Common myeloid progenitor, CD34-positive (primary cell): ENCODE data around the gene GPRIN3.

Source experiments
- CTCF ChIA-PET: fragments of 350-600 bp; sonication (Branson Sonifier 250); formaldehyde crosslinking; loops from one replicate; lab custom pipeline; 2021; ENCODE audit warnings: antibody characterized with exemption; lab: Charles Lee
- POLR2A ChIA-PET: fragments of 350-600 bp; sonication (Branson Sonifier 250); formaldehyde crosslinking; loops from one replicate; lab custom pipeline; 2021; ENCODE audit warnings: antibody characterized with exemption; lab: Charles Lee
- DNase-seq, 3 donors: peaks; one replicate each; pipeline versions ENCODE4 v3.0.0 to v3.0.0-alpha.2; 2013
- H3K27ac ChIP-seq, 2 experiments: 1 replicate in 1 of 2; 2 replicates in 1 of 2; pipeline ENCODE4 v1.7.0; 2013; ENCODE audit warnings: inconsistent platforms in 2 of 2, low read length in 2 of 2, mild to moderate bottlenecking in 2 of 2, low read depth in 1 of 2, moderate library complexity in 1 of 2; ENCODE audit not compliant: severe bottlenecking in 2 of 2, insufficient read depth in 1 of 2, poor library complexity in 1 of 2
- H3K27me3 ChIP-seq, 5 experiments: replicated peaks in 2 of 5; 1 replicate in 3 of 5; 2 replicates in 2 of 5; pipeline versions ENCODE4 v1.6.1 to v1.7.0; 2013; ENCODE audit warnings: low read length in 4 of 5, mild to moderate bottlenecking in 2 of 5, moderate library complexity in 2 of 5, inconsistent platforms in 1 of 5; ENCODE audit not compliant: insufficient read depth in 5 of 5, control insufficient read depth in 4 of 5
- H3K36me3 ChIP-seq, 4 experiments: 1 replicate in 2 of 4; 2 replicates in 2 of 4; pipeline versions ENCODE4 v1.6.1 to v1.7.0; 2013; ENCODE audit warnings: low read length in 3 of 4, control low read depth in 1 of 4, mild to moderate bottlenecking in 1 of 4; ENCODE audit not compliant: control insufficient read depth in 4 of 4, insufficient read depth in 4 of 4
- H3K4me1 ChIP-seq, 4 experiments: 1 replicate in 3 of 4; 2 replicates in 1 of 4; pipeline versions ENCODE4 v1.6.1 to v1.7.1; 2013; ENCODE audit warnings: low read length in 3 of 4, mild to moderate bottlenecking in 3 of 4, control low read depth in 1 of 4, inconsistent platforms in 1 of 4, moderate library complexity in 1 of 4; ENCODE audit not compliant: control insufficient read depth in 4 of 4, insufficient read depth in 4 of 4; ENCODE audit errors: control extremely low read depth in 1 of 4
- H3K4me3 ChIP-seq, 7 experiments: 1 replicate in 4 of 7; 2 replicates in 3 of 7; pipeline versions ENCODE4 v1.5.1 to v1.7.0; 2013; ENCODE audit warnings: mild to moderate bottlenecking in 7 of 7, low read length in 6 of 7, moderate library complexity in 6 of 7, inconsistent platforms in 2 of 7, low read depth in 2 of 7, control low read depth in 1 of 7; ENCODE audit not compliant: insufficient read depth in 4 of 7, control insufficient read depth in 1 of 7; ENCODE audit errors: extremely low read depth in 1 of 7
- H3K9me3 ChIP-seq, 5 experiments: 1 replicate in 4 of 5; 2 replicates in 1 of 5; pipeline versions ENCODE4 v1.6.1 to v1.7.1; 2013; ENCODE audit warnings: low read length in 4 of 5, mild to moderate bottlenecking in 2 of 5, inconsistent platforms in 1 of 5, low read depth in 1 of 5, moderate library complexity in 1 of 5; ENCODE audit not compliant: control insufficient read depth in 4 of 5, insufficient read depth in 2 of 5; ENCODE audit errors: control extremely low read depth in 1 of 5
- WGBS: methylation state at CpG from one replicate; pipeline ENCODE4 v1.1.5; 2013; ENCODE audit not compliant: insufficient coverage; 5-methylcytosine and 5-hydroxymethylcytosine counted together

Gene GPRIN3

GRCh38 chr4:89283226-89284009 is 24.2 kb downstream of the GPRIN3 start:
- POLR2A ChIA-PET, result no interaction called here
- peak in 1 of 3 donors; percentile 60 for DNase-seq
- H3K4me3 ChIP-seq, result no peak overlapping the region
- WGBS, result 88% methylated on average over 4 of the region's 5 CpGs
- no peaks in the 10 kb centered on the region for H3K27me3 ChIP-seq
- no peaks in the 10 kb centered on the region for H3K9me3 ChIP-seq
- CTCF ChIA-PET, result interaction anchor here (1.1 to 1.3 kb wide), 2 partner anchors 29 to 75 kb away, joined by 4 to 5 read pairs; no protein-coding TSS in a partner anchor
- H3K27ac ChIP-seq, result no peak overlapping the region
- H3K36me3 ChIP-seq, result no peaks in the 10 kb centered on the region
- peaks cover 3 to 34% (median 17%) of the 10 kb centered on the region in 4 experiments for H3K4me1 ChIP-seq

- 34% methylated on average over 4 of the region's 4 CpGs for WGBS
- peak in 2 of 3 donors; percentile 31 to 54 for DNase-seq
- CTCF ChIA-PET, result interaction anchor here (0.9 to 2.0 kb wide), 3 partner anchors 14 to 173 kb away, joined by 3 to 8 read pairs (median 5); no protein-coding TSS in a partner anchor
- Histone ChIP-seq H3K9me3 (no peaks in the 10 kb centered on the region), H3K27ac (no peak overlapping the region), H3K27me3 (no peaks in the 10 kb centered on the region), H3K4me1 (peaks cover 0 to 15% (median 6%) of the 10 kb centered on the region in 4 experiments), H3K36me3 (no peaks in the 10 kb centered on the region), H3K4me3 (no peak overlapping the region)
- POLR2A ChIA-PET, result no interaction called here
Observed at GRCh38 chr4:89279385-89279784, 28.2 kb downstream of the GPRIN3 start.

- POLR2A ChIA-PET, result no interaction called here
- 100% methylated on average over 5 of the region's 5 CpGs for WGBS
- no peaks in the 10 kb centered on the region for H3K27me3 ChIP-seq
- no peak for DNase-seq
- H3K36me3 ChIP-seq, result no peaks in the 10 kb centered on the region
- no peak overlapping the region for H3K4me3 ChIP-seq
- H3K9me3 ChIP-seq, result no peaks in the 10 kb centered on the region
- CTCF ChIA-PET, result interaction anchor here (1.0 kb wide), 1 partner anchor 20 kb away, joined by 3 read pairs; no protein-coding TSS in a partner anchor
- peaks cover 0 to 6% (median 2%) of the 10 kb centered on the region in 4 experiments for H3K4me1 ChIP-seq
- no peak overlapping the region for H3K27ac ChIP-seq
Observed at GRCh38 chr4:89277412-89277811, 30.2 kb downstream of the GPRIN3 start.

GRCh38 chr4:89276296-89276695 is 31.3 kb downstream of the GPRIN3 start:
- H3K9me3 ChIP-seq, result no peaks in the 10 kb centered on the region
- H3K4me1 ChIP-seq, result peaks cover 0 to 6% (median 2%) of the 10 kb centered on the region in 4 experiments
- H3K4me3 ChIP-seq, result no peak overlapping the region
- DNase-seq, result no peak
- CTCF ChIA-PET, result interaction anchor here (1.0 to 3.1 kb wide), 3 partner anchors 19 to 151 kb away, joined by 3 to 10 read pairs (median 3); no protein-coding TSS in a partner anchor
- POLR2A ChIA-PET, result no interaction called here
- H3K36me3 ChIP-seq, result no peaks in the 10 kb centered on the region
- no peaks in the 10 kb centered on the region for H3K27me3 ChIP-seq
- H3K27ac ChIP-seq, result no peak overlapping the region

GRCh38 chr4:89275587-89275986 is 32.0 kb downstream of the GPRIN3 start:
- WGBS, result 97% methylated on average over 5 of the region's 6 CpGs
- no peak overlapping the region for H3K4me3 ChIP-seq
- H3K36me3 ChIP-seq, result no peaks in the 10 kb centered on the region
- no peaks in the 10 kb centered on the region for H3K9me3 ChIP-seq
- no peak for DNase-seq
- ChIA-PET CTCF (interaction anchor here (1.2 to 3.1 kb wide), 3 partner anchors 24 to 152 kb away, joined by 3 to 10 read pairs (median 3); no protein-coding TSS in a partner anchor), POLR2A (no interaction called here)
- no peaks in the 10 kb centered on the region for H3K27me3 ChIP-seq
- peaks cover 0 to 6% (median 2%) of the 10 kb centered on the region in 4 experiments for H3K4me1 ChIP-seq
- H3K27ac ChIP-seq, result no peak overlapping the region

GRCh38 chr4:89273741-89274141 is 33.9 kb downstream of the GPRIN3 start:
- no peaks in the 10 kb centered on the region for H3K27me3 ChIP-seq
- CTCF ChIA-PET, result no interaction called here
- no peak overlapping the region for H3K27ac ChIP-seq
- H3K36me3 ChIP-seq, result no peaks in the 10 kb centered on the region
- no peak for DNase-seq
- POLR2A ChIA-PET, result no interaction called here
- peaks cover 0 to 9% (median 4%) of the 10 kb centered on the region in 4 experiments for H3K4me1 ChIP-seq
- H3K4me3 ChIP-seq, result no peak overlapping the region
- WGBS, result 94% methylated on average over 5 of the region's 5 CpGs
- no peaks in the 10 kb centered on the region for H3K9me3 ChIP-seq

GRCh38 chr4:89270792-89271191 is 36.8 kb downstream of the GPRIN3 start:
- WGBS, result 86% methylated on average over 1 of the region's 1 CpG
- no peaks in the 10 kb centered on the region for H3K27me3 ChIP-seq
- ChIA-PET POLR2A (no interaction called here), CTCF (no interaction called here)
- no peak overlapping the region for H3K4me3 ChIP-seq
- peaks cover 5 to 25% (median 19%) of the 10 kb centered on the region in 4 experiments for H3K4me1 ChIP-seq
- H3K36me3 ChIP-seq, result no peaks in the 10 kb centered on the region
- no peak overlapping the region for H3K27ac ChIP-seq
- H3K9me3 ChIP-seq, result no peaks in the 10 kb centered on the region
- peak in 2 of 3 donors; percentile 35 for DNase-seq
